Tibial nerve (tissue), 4 donors: ENCODE measurements around the gene PLOD3. TPM values are rescaled to one million over a fixed set of nuclear protein-coding genes. Genes with fewer than 3 reads are reported as not detected.

ENCODE experiments used
- DNase-seq, 2 donors: peaks; one replicate each; pipeline ENCODE4 v3.0.0-alpha.2; 2019; ENCODE audit warnings: low spot score in 2 of 2
- H3K27ac ChIP-seq, 4 donors: fragments of 200-600 bp; sonication (generic) in 3 of 4; one replicate each; pipeline ENCODE4 v1.5.1; 2017 to 2019; ENCODE audit warnings: mild to moderate bottlenecking in 1 of 4
- H3K27me3 ChIP-seq, 2 donors: fragments of 200-600 bp; sonication (generic) in 1 of 2; one replicate each; pipeline versions ENCODE4 v1.5.1 to v1.6.0; 2017 to 2019
- H3K36me3 ChIP-seq, 3 donors: fragments of 200-600 bp; sonication (generic); one replicate each; pipeline ENCODE4 v1.5.1; 2018 to 2019
- H3K4me1 ChIP-seq, 4 donors: fragments of 200-600 bp; sonication (generic) in 3 of 4; one replicate each; pipeline ENCODE4 v1.5.1; 2017 to 2019
- H3K4me3 ChIP-seq, 4 donors: fragments of 200-600 bp; sonication (generic) in 3 of 4; one replicate each; pipeline ENCODE4 v1.5.1; 2017 to 2019; ENCODE audit warnings: mild to moderate bottlenecking in 1 of 4, moderate library complexity in 1 of 4
- H3K9me3 ChIP-seq, 4 donors: fragments of 200-600 bp; sonication (generic) in 3 of 4; one replicate each; pipeline ENCODE4 v1.5.1; 2017 to 2019
- EP300 ChIP-seq, 2 donors: sonication (generic); formaldehyde crosslinking; IDR thresholded peaks; one replicate each; pipeline ENCODE4 v1.6.1; 2017; ENCODE audit warnings: antibody characterized with exemption in 2 of 2, mild to moderate bottlenecking in 1 of 2
- POLR2A ChIP-seq, 2 donors: fragments of 450-650 bp; IDR thresholded peaks; one replicate each; pipeline ENCODE4 v1.6.1; 2017; ENCODE audit warnings: antibody characterized with exemption in 2 of 2, mild to moderate bottlenecking in 2 of 2, moderate library complexity in 2 of 2
- WGBS, 2 donors: methylation state at CpG; one replicate each; pipeline ENCODE4 v1.1.5; 2018; 5-methylcytosine and 5-hydroxymethylcytosine counted together
- total RNA-seq, 4 donors: library from RNA; depleted of rRNA; stranded (reverse); fragments of >200 nt; gene quantifications; one replicate each; pipeline ENCODE4 v1.1.0, GENCODE V29; 2016
- TF ChIP-seq, protein P1 (sequence below), 5 experiments: fragments of 200-600 bp in 3 of 5; fragments of 450-650 bp in 2 of 5; sonication (generic) in 3 of 5; IDR thresholded peaks; one replicate each; pipeline ENCODE4 v1.5.1; 2016 to 2019; ENCODE audit warnings: antibody characterized with exemption in 5 of 5, mild to moderate bottlenecking in 3 of 5, moderate library complexity in 2 of 5

PLOD3 gene
- total RNA-seq, 4 donors from 2014 or later = 42.8 to 82.2 (median 57.8) TPM

DNA sequence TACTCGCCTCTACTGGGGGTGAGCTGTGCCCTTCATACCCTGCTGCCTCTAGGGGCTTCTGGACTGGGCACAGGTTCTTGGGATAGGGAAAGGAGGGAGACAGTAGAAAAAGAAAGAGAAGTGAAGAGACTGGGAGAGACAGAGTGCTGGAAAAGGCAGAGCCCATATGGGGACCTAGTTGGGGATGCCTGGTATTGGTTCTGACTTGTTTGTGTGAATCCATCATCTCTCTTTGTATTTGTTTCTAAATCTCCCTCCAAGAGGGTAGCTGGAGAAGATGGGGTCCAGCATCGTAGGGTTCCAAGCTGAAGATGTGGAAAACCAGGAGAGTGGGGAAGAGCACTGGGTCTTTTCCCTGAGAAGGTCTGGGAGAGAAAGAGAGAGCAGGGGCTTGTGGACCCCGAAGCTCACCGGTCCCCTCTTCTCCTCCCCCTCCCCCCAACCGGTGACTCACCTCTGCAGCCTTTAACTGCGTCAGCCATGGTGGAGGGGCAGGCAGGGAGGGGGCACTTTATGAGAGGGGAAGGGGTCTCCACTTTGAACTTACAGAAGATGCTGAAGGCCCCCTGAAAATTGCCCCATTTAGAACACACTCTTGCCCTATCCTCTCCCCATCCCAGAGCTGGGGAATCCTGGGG lies 48.9 kb downstream of the PLOD3 start:
- H3K4me1 ChIP-seq = peaks cover 0 to 74% (median 44%) of the 10 kb centered on the region in 4 donors
- H3K27ac ChIP-seq = no peak overlapping the region
- H3K36me3 ChIP-seq = no peaks in the 10 kb centered on the region
- 4 to 6% methylated on average over 6 of the region's 6 CpGs for WGBS, 2 donors
- H3K9me3 ChIP-seq = no peaks in the 10 kb centered on the region
- peaks cover 10 to 100% of the 10 kb centered on the region in 2 donors for H3K27me3 ChIP-seq
- no peak for TF ChIP-seq EP300 (IDR thresholded peaks at IDR 0.05)
- no peak for TF ChIP-seq POLR2A (IDR thresholded peaks at IDR 0.05)
- TF ChIP-seq, protein P1, sequence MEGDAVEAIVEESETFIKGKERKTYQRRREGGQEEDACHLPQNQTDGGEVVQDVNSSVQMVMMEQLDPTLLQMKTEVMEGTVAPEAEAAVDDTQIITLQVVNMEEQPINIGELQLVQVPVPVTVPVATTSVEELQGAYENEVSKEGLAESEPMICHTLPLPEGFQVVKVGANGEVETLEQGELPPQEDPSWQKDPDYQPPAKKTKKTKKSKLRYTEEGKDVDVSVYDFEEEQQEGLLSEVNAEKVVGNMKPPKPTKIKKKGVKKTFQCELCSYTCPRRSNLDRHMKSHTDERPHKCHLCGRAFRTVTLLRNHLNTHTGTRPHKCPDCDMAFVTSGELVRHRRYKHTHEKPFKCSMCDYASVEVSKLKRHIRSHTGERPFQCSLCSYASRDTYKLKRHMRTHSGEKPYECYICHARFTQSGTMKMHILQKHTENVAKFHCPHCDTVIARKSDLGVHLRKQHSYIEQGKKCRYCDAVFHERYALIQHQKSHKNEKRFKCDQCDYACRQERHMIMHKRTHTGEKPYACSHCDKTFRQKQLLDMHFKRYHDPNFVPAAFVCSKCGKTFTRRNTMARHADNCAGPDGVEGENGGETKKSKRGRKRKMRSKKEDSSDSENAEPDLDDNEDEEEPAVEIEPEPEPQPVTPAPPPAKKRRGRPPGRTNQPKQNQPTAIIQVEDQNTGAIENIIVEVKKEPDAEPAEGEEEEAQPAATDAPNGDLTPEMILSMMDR (IDR thresholded peaks at IDR 0.05) = no peak
- H3K4me3 ChIP-seq = no peak overlapping the region
- DNase-seq = no peak

DNA sequence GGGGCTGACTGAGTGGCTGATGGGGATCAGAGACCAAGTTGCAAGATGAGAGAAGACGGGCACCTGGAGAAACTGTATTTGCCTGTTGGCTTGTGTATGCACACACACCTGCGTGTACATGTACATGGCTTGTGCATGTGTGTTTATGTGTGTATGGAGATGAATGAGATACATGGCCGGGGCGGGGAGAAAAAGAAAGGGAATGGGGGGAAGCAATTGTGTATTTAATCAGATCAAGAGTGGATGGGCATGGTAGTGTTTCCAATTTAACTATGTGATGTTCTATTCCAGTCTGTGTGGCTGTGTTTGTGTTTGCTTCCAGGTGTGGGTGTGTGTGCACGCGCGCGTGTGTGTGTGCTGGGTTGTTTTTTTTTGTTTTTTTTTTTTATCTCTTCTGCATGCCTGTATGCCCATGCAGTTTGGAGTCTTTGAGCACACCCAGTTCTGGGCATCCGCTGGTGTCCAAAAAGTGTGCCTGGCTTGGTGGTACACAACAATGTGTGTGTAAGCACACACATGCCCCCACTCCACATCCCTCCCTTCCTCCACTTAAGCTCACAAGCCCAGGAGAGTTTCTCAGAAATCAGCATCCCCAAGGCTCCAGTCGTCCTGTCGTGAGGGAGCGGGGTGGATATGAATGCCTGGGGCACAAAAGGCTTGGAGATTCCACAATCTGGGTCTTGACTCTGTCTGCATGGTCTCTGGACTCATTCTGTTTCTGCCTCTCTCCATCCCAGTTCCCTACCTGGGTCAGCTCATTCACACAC lies 49.6 kb downstream of the PLOD3 start:
- 3 to 4% methylated on average over 12 of the region's 12 CpGs for WGBS, 2 donors
- Histone ChIP-seq H3K27ac (no peak overlapping the region), H3K4me1 (peaks cover 0 to 74% (median 42%) of the 10 kb centered on the region in 4 donors), H3K27me3 (peaks cover 10 to 100% of the 10 kb centered on the region in 2 donors), H3K36me3 (no peaks in the 10 kb centered on the region), H3K9me3 (no peaks in the 10 kb centered on the region), H3K4me3 (no peak overlapping the region)
- no peak for DNase-seq
- TF ChIP-seq POLR2A (IDR thresholded peaks at IDR 0.05) (no peak), EP300 (IDR thresholded peaks at IDR 0.05) (no peak)
- TF ChIP-seq, protein P1 (IDR thresholded peaks at IDR 0.05) = no peak

DNA sequence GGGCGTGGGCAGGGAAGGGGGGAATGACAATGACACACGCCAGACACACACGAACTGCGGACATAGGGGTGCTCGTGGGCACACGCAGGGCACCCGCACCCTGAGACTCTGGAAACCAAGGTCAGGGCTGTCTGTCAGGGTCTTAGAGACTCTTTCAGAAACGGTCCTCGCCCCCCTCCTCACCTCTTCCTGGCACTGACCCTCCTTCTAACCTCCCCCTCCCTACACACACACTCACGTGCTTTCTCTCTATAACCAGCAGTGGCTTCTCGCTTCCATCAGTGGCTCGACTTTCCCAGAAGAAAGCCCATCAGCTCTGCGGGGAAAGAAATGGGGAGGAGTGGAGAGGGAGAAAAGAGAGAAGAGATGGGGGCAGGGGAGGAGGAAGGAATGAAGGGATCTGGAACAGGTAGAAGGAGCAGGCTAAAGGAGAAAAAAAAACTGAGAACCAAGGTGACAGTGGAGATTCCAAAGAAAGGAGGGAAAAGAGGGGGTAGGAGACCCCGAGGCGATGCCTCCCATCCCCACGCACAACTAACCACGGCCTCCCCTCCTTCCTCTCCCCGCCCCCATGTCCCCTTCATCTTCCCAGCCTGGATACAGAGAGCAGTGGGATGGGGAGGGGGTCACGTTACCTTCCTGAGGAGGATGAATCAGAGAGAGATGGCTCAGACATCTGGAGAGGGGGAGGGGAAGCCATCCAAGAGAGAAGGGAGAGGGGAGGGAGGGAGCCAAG lies 50.3 kb downstream of the PLOD3 start:
- 1 to 2% methylated on average over 19 of the region's 19 CpGs for WGBS, 2 donors

DNA sequence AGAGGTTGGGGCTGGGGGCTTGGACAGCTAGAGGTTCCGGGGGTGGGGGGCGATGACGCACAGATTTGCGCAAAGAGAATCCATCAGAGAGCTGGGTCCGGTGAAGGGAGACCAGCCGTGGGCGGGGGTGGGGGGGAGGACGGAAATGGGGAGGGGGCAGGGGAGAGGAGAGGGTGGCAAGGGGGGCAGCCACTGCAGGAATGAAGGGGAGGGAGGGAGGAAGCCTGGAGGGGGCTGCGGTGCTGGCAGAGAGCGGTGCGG lies 50.8 kb downstream of the PLOD3 start:
- no peak for DNase-seq
- Histone ChIP-seq H3K27me3 (peaks cover 7 to 99% of the 10 kb centered on the region in 2 donors), H3K4me3 (no peak overlapping the region), H3K36me3 (peaks cover 0 to 1% (median 0%) of the 10 kb centered on the region in 3 donors), H3K9me3 (no peaks in the 10 kb centered on the region), H3K4me1 (peaks cover 0 to 68% (median 36%) of the 10 kb centered on the region in 4 donors), H3K27ac (no peak overlapping the region)
- TF ChIP-seq POLR2A (IDR thresholded peaks at IDR 0.05) = no peak
- TF ChIP-seq, protein P1 (IDR thresholded peaks at IDR 0.05) = no peak
- no peak for TF ChIP-seq EP300 (IDR thresholded peaks at IDR 0.05)
- WGBS, 2 donors = 0 to 6% methylated on average over 6 to 10 of the region's 11 CpGs

More for the DNA sequence above, 50.3 kb downstream of the PLOD3 start:
- Histone ChIP-seq H3K36me3 (no peaks in the 10 kb centered on the region), H3K4me1 (peaks cover 0 to 73% (median 39%) of the 10 kb centered on the region in 4 donors), H3K4me3 (no peak overlapping the region), H3K27me3 (peaks cover 7 to 99% of the 10 kb centered on the region in 2 donors), H3K9me3 (no peaks in the 10 kb centered on the region), H3K27ac (no peak overlapping the region)
- no peak for DNase-seq
- TF ChIP-seq, protein P1 (IDR thresholded peaks at IDR 0.05) = no peak
- no peak for TF ChIP-seq POLR2A (IDR thresholded peaks at IDR 0.05)
- no peak for TF ChIP-seq EP300 (IDR thresholded peaks at IDR 0.05)
